ENCODE data around the gene CYLD. TPM values are rescaled to one million over a fixed set of nuclear protein-coding genes. Genes with fewer than 3 reads are reported as not detected.

The CYLD gene
- total RNA-seq, 2 experiments from 2014 or later, result 7.4 to 14.9 TPM

DNA sequence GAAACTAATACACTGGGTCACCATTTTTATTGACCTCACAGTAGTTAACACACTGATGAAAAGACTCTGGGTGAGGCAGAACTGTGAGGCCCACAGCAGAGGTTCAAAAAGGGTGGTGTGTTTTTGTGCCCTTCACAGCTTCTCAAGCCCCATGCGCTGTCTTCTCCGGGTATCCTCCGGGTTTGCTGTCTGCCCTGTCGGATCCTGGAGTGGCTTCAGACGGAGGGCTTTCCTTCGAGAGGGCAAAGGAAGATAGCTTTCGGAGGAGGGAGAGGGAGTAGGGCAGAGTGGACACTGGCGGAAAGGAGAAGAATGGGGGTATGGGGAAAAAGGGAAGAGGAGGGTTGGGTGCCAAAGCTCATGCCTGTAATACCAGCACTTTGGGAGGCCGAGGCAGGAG lies 80.8 kb downstream of the CYLD start:
- Histone ChIP-seq H3K4me3 (ENCODE audit: low read depth, low read length, poor library complexity, severe bottlenecking) (no peak overlapping the region), H3K36me3 (ENCODE audit: insufficient read depth, low read length) (no peaks in the 10 kb centered on the region), H3K4me2 (ENCODE audit: low read length) (no peak overlapping the region), H4K20me1 (ENCODE audit: insufficient read depth, low read length) (no peaks in the 10 kb centered on the region), H2AFZ (ENCODE audit: low read length) (no peak overlapping the region), H3K9me3 (ENCODE audit: low read length) (no peaks in the 10 kb centered on the region), H3K9me2 (ENCODE audit: insufficient read depth, low read length) (no peaks in the 10 kb centered on the region), H3K79me2 (ENCODE audit: insufficient read depth, low read depth, low read length) (no peaks in the 10 kb centered on the region), H3K27ac (ENCODE audit: low read depth, low read length, poor library complexity, severe bottlenecking) (no peak overlapping the region), H3K4me1 (ENCODE audit: insufficient read depth, low read length, poor library complexity, severe bottlenecking) (no peaks in the 10 kb centered on the region)
- BruUV-seq (replicated peaks), result no TSS peak
- no peak for TF ChIP-seq EZH2phosphoT487 (IDR thresholded peaks at IDR 0.05; ENCODE audit: borderline replicate concordance, low read depth, low read length)
- TF ChIP-seq, protein P1, sequence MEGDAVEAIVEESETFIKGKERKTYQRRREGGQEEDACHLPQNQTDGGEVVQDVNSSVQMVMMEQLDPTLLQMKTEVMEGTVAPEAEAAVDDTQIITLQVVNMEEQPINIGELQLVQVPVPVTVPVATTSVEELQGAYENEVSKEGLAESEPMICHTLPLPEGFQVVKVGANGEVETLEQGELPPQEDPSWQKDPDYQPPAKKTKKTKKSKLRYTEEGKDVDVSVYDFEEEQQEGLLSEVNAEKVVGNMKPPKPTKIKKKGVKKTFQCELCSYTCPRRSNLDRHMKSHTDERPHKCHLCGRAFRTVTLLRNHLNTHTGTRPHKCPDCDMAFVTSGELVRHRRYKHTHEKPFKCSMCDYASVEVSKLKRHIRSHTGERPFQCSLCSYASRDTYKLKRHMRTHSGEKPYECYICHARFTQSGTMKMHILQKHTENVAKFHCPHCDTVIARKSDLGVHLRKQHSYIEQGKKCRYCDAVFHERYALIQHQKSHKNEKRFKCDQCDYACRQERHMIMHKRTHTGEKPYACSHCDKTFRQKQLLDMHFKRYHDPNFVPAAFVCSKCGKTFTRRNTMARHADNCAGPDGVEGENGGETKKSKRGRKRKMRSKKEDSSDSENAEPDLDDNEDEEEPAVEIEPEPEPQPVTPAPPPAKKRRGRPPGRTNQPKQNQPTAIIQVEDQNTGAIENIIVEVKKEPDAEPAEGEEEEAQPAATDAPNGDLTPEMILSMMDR (conservative IDR thresholded peaks at IDR 0.05; ENCODE audit: low read length), result no peak
- intact Hi-C loops (cut with micrococcal nuclease; ENCODE audit: unreplicated experiment), result no loop called here
- no peak for DNase-seq (ENCODE audit: low spot score)
- ChIA-PET POLR2A (no interaction called here), CTCF (ENCODE audit: unreplicated experiment) (no interaction called here)

GRCh38 chr16:50826797-50827316 lies 85.0 kb downstream of the CYLD start:
- no peak overlapping the region for H3K4me3 ChIP-seq (ENCODE audit: low read depth, low read length, poor library complexity, severe bottlenecking)
- no peaks in the 10 kb centered on the region for H3K36me3 ChIP-seq (ENCODE audit: insufficient read depth, low read length)
- no peaks in the 10 kb centered on the region for H3K4me1 ChIP-seq (ENCODE audit: insufficient read depth, low read length, poor library complexity, severe bottlenecking)
- no peak overlapping the region for H3K27ac ChIP-seq (ENCODE audit: low read depth, low read length, poor library complexity, severe bottlenecking)
- intact Hi-C loops (cut with micrococcal nuclease; ENCODE audit: unreplicated experiment), result no loop called here
- no peak overlapping the region for H2AFZ ChIP-seq (ENCODE audit: low read length)
- DNase-seq (ENCODE audit: low spot score), result no peak
- POLR2A ChIA-PET, result no interaction called here
- no peak overlapping the region for H3K4me2 ChIP-seq (ENCODE audit: low read length)
- no peaks in the 10 kb centered on the region for H3K79me2 ChIP-seq (ENCODE audit: insufficient read depth, low read depth, low read length)
- no peaks in the 10 kb centered on the region for H3K9me3 ChIP-seq (ENCODE audit: low read length)
- no peaks in the 10 kb centered on the region for H3K9me2 ChIP-seq (ENCODE audit: insufficient read depth, low read length)
- no TSS peak for BruUV-seq (replicated peaks)
- no peaks in the 10 kb centered on the region for H4K20me1 ChIP-seq (ENCODE audit: insufficient read depth, low read length)
- CTCF ChIA-PET (ENCODE audit: unreplicated experiment), result no interaction called here
- no peak for TF ChIP-seq EZH2phosphoT487 (IDR thresholded peaks at IDR 0.05; ENCODE audit: borderline replicate concordance, low read depth, low read length)
- TF ChIP-seq, protein P1 (conservative IDR thresholded peaks at IDR 0.05; ENCODE audit: low read length), result no peak

GRCh38 chr16:50828164-50828702 lies 86.3 kb downstream of the CYLD start:
- CTCF ChIA-PET (ENCODE audit: unreplicated experiment), result no interaction called here
- no peaks in the 10 kb centered on the region for H3K9me3 ChIP-seq (ENCODE audit: low read length)
- H3K4me1 ChIP-seq (ENCODE audit: insufficient read depth, low read length, poor library complexity, severe bottlenecking), result no peaks in the 10 kb centered on the region
- no peak overlapping the region for H2AFZ ChIP-seq (ENCODE audit: low read length)
- H3K9me2 ChIP-seq (ENCODE audit: insufficient read depth, low read length), result no peaks in the 10 kb centered on the region
- no peak for DNase-seq (ENCODE audit: low spot score)
- H3K79me2 ChIP-seq (ENCODE audit: insufficient read depth, low read depth, low read length), result no peaks in the 10 kb centered on the region
- H3K27ac ChIP-seq (ENCODE audit: low read depth, low read length, poor library complexity, severe bottlenecking), result no peak overlapping the region
- TF ChIP-seq EZH2phosphoT487 (IDR thresholded peaks at IDR 0.05; ENCODE audit: borderline replicate concordance, low read depth, low read length), result no peak
- TF ChIP-seq, protein P1 (conservative IDR thresholded peaks at IDR 0.05; ENCODE audit: low read length), result no peak
- no peaks in the 10 kb centered on the region for H3K36me3 ChIP-seq (ENCODE audit: insufficient read depth, low read length)
- H3K4me3 ChIP-seq (ENCODE audit: low read depth, low read length, poor library complexity, severe bottlenecking), result no peak overlapping the region
- H4K20me1 ChIP-seq (ENCODE audit: insufficient read depth, low read length), result no peaks in the 10 kb centered on the region
- no peak overlapping the region for H3K4me2 ChIP-seq (ENCODE audit: low read length)
- POLR2A ChIA-PET, result interaction anchor here (0.5 kb wide), 1 partner anchor 1175 kb away, joined by 3 read pairs; no protein-coding TSS in a partner anchor
- no TSS peak for BruUV-seq (replicated peaks)
- intact Hi-C loops (cut with micrococcal nuclease; ENCODE audit: unreplicated experiment), result no loop called here
